Caco-2 (cell line): Measurements from ENCODE around the gene VWA2. TPM values are rescaled to one million over a fixed set of nuclear protein-coding genes. Genes with fewer than 3 reads are reported as not detected.

ENCODE experiments used
- BruUV-seq: library from RNA; stranded (reverse); fragments of 400-500 nt; replicated peaks from 2 replicates; lab custom pipeline; 2021; lab: Mats Ljungman, UMichigan
- CTCF ChIA-PET: fragments of 300-600 bp; sonication (Branson Sonifier 250); formaldehyde crosslinking; loops from one replicate; lab custom pipeline; 2022; ENCODE audit warnings: antibody characterized with exemption; lab: Charles Lee
- POLR2A ChIA-PET: fragments of 300-600 bp; sonication (Branson Sonifier 250); formaldehyde crosslinking; loops from one replicate; lab custom pipeline; 2022; ENCODE audit warnings: antibody characterized with exemption; lab: Charles Lee
- DNase-seq, 2 experiments: peaks; one replicate each; pipeline versions ENCODE4 v3.0.0 to v3.0.0-alpha.2; 2020 to 2022
- H3K27me3 ChIP-seq: replicated peaks from 2 replicates; pipeline ENCODE4 v1.6.0; 2011; ENCODE audit warnings: low read length; ENCODE audit not compliant: control insufficient read depth, insufficient read depth
- H3K36me3 ChIP-seq: 2 replicates; pipeline ENCODE4 v1.5.1; 2011; ENCODE audit warnings: low read length; ENCODE audit not compliant: control insufficient read depth, insufficient read depth
- H3K4me1 ChIP-seq: fragments of 250-450 bp; sonication (Bioruptor Pico); 2 replicates; pipeline ENCODE4 v1.5.1; 2020; ENCODE audit warnings: mild to moderate bottlenecking
- H3K4me3 ChIP-seq: 2 replicates; pipeline ENCODE4 v1.5.1; 2011; ENCODE audit warnings: low read depth, mild to moderate bottlenecking, control low read depth, low read length
- H3K9me3 ChIP-seq: fragments of 250-450 bp; sonication (Bioruptor Pico); 2 replicates; pipeline ENCODE4 v1.5.1; 2020; ENCODE audit warnings: mild to moderate bottlenecking, moderate library complexity
- H3K27ac Mint-ChIP-seq: one replicate; pipeline ENCODE4 v1.8.0; 2022; ENCODE audit warnings: mixed read lengths; ENCODE audit not compliant: unreplicated experiment
- H3K27me3 Mint-ChIP-seq: one replicate; pipeline ENCODE4 v1.8.0; 2022; ENCODE audit warnings: mixed read lengths; ENCODE audit not compliant: insufficient read depth, unreplicated experiment
- H3K36me3 Mint-ChIP-seq: one replicate; pipeline ENCODE4 v1.8.0; 2022; ENCODE audit warnings: mild to moderate bottlenecking, mixed read lengths; ENCODE audit not compliant: insufficient read depth, unreplicated experiment
- H3K4me1 Mint-ChIP-seq: one replicate; pipeline ENCODE4 v1.8.0; 2022; ENCODE audit warnings: low read depth, mixed read lengths; ENCODE audit not compliant: unreplicated experiment
- H3K4me3 Mint-ChIP-seq: one replicate; pipeline ENCODE4 v1.8.0; 2022; ENCODE audit warnings: mild to moderate bottlenecking, moderate library complexity, mixed read lengths; ENCODE audit not compliant: unreplicated experiment
- H3K9me3 Mint-ChIP-seq: one replicate; pipeline ENCODE4 v1.8.0; 2022; ENCODE audit warnings: mixed read lengths; ENCODE audit not compliant: unreplicated experiment
- intact Hi-C: fragments of 100-400 bp; cut with micrococcal nuclease; formaldehyde crosslinking; loops from one replicate; pipeline ENCODE4 v1.10.0; 2022; ENCODE audit not compliant: unreplicated experiment
- total RNA-seq: library from RNA; stranded (reverse); gene quantifications from 2 replicates; pipeline ENCODE4 v1.2.3, GENCODE V29; 2022
- TF ChIP-seq, protein P1 (sequence below), 2 experiments: fragments of 200-600 bp in 1 of 2; IDR thresholded peaks; 1 replicate in 1 of 2; 2 replicates in 1 of 2; pipeline versions ENCODE4 v1.5.1 to v1.8.0; 2011 to 2022; ENCODE audit warnings: antibody characterized with exemption in 1 of 2, control low read depth in 1 of 2, inconsistent platforms in 1 of 2, low read depth in 1 of 2, low read length in 1 of 2, mild to moderate bottlenecking in 1 of 2, moderate library complexity in 1 of 2; ENCODE audit not compliant: insufficient read depth in 1 of 2, severe bottlenecking in 1 of 2, unreplicated experiment in 1 of 2

VWA2 gene
- total RNA-seq, 1 experiment from 2014 or later: 1.2 TPM

DNA sequence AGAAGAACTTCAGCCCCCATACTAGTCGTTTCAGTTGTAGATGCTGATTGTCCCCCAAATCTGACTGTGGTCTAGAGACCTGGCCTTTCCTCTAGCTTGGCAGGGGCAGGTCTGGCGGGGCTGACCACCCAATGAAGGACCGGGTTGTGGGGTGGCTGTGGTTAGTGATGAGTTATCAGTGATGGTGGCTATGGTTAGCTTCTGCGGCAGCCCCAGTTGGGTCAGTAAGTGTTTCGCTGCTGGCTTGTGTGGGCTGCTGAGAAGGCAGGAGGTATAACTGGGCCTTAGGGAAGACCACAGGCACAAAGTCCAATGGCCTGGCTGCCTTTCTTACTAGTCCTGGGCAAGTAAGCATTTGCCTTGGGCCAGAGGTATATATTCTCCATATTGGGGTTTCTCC lies 21.3 kb downstream of the VWA2 start:
- H3K4me3 Mint-ChIP-seq: no peak overlapping the region
- no peak overlapping the region for H3K27ac Mint-ChIP-seq
- intact Hi-C loops: no loop called here
- H3K4me1 Mint-ChIP-seq: peaks cover 15% of the 10 kb centered on the region
- BruUV-seq: no TSS peak
- Histone ChIP-seq H3K27me3 (no peaks in the 10 kb centered on the region), H3K4me1 (peaks cover 4% of the 10 kb centered on the region; the same call in 1 of the 2 replicates), H3K4me3 (no peak overlapping the region), H3K36me3 (no peaks in the 10 kb centered on the region), H3K9me3 (no peaks in the 10 kb centered on the region)
- POLR2A ChIA-PET: no interaction called here
- no peak for DNase-seq
- no peaks in the 10 kb centered on the region for H3K9me3 Mint-ChIP-seq
- TF ChIP-seq, protein P1, sequence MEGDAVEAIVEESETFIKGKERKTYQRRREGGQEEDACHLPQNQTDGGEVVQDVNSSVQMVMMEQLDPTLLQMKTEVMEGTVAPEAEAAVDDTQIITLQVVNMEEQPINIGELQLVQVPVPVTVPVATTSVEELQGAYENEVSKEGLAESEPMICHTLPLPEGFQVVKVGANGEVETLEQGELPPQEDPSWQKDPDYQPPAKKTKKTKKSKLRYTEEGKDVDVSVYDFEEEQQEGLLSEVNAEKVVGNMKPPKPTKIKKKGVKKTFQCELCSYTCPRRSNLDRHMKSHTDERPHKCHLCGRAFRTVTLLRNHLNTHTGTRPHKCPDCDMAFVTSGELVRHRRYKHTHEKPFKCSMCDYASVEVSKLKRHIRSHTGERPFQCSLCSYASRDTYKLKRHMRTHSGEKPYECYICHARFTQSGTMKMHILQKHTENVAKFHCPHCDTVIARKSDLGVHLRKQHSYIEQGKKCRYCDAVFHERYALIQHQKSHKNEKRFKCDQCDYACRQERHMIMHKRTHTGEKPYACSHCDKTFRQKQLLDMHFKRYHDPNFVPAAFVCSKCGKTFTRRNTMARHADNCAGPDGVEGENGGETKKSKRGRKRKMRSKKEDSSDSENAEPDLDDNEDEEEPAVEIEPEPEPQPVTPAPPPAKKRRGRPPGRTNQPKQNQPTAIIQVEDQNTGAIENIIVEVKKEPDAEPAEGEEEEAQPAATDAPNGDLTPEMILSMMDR (IDR thresholded peaks at IDR 0.05; ENCODE audit: insufficient read depth in 1 of 2, low read depth in 1 of 2, low read length in 1 of 2, severe bottlenecking in 1 of 2, unreplicated experiment in 1 of 2): no peak
- CTCF ChIA-PET: no interaction called here
- no peaks in the 10 kb centered on the region for H3K27me3 Mint-ChIP-seq
- H3K36me3 Mint-ChIP-seq: no peaks in the 10 kb centered on the region

DNA sequence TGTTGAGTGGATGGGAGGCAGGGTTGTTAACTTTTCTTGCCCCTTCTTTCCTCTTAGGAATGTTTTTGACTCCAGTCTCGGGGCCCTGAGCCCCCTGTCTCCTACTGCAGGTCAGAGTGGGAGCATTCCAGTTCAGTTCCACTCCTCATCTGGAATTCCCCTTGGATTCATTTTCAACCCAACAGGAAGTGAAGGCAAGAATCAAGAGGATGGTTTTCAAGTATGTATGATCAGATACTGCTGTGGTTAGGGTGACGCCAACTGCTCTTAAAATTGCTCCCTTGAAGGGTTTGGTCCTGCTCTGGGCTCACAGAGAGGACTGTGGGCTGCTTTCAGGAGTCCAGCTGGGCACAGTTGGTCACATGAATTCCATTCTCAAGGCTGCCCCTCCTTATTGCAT lies 22.0 kb downstream of the VWA2 start:
- Mint-ChIP-seq H3K36me3 (no peaks in the 10 kb centered on the region), H3K4me1 (peaks cover 15% of the 10 kb centered on the region), H3K4me3 (no peak overlapping the region), H3K27me3 (no peaks in the 10 kb centered on the region), H3K9me3 (no peaks in the 10 kb centered on the region), H3K27ac (no peak overlapping the region)
- Histone ChIP-seq H3K36me3 (no peaks in the 10 kb centered on the region), H3K9me3 (no peaks in the 10 kb centered on the region), H3K4me3 (no peak overlapping the region), H3K4me1 (peaks cover 4% of the 10 kb centered on the region; the same call in 1 of the 2 replicates), H3K27me3 (no peaks in the 10 kb centered on the region)
- BruUV-seq: no TSS peak
- DNase-seq: no peak
- TF ChIP-seq, protein P1 (IDR thresholded peaks at IDR 0.05; ENCODE audit: insufficient read depth in 1 of 2, low read depth in 1 of 2, low read length in 1 of 2, severe bottlenecking in 1 of 2, unreplicated experiment in 1 of 2): no peak
- ChIA-PET CTCF (no interaction called here), POLR2A (no interaction called here)
- intact Hi-C loops: no loop called here

DNA sequence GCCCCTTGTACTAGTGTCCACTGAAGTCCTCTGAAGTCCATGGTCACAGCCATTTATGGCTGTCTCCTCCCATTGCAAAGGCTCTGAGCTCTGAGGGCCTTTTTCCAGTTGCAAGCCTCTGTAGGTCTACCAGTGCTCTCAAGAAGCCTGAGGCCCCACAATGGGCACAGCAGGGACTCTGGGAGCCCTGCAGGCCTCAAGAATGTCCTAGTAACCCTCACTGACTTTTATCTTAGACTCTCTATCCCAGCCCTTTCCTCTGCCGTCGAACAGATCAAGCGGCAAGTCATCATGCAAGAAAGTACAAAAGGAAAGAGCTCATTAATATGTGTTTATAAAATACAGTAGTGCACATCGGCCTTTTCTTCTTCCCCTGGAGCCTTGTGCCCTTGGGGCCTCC lies 23.4 kb downstream of the VWA2 start:
- Mint-ChIP-seq H3K27me3 (no peaks in the 10 kb centered on the region), H3K9me3 (no peaks in the 10 kb centered on the region), H3K4me3 (no peak overlapping the region), H3K27ac (no peak overlapping the region), H3K4me1 (peaks cover 14% of the 10 kb centered on the region), H3K36me3 (no peaks in the 10 kb centered on the region)
- Histone ChIP-seq H3K4me3 (no peak overlapping the region), H3K36me3 (no peaks in the 10 kb centered on the region), H3K9me3 (no peaks in the 10 kb centered on the region), H3K27me3 (no peaks in the 10 kb centered on the region), H3K4me1 (peaks cover 4% of the 10 kb centered on the region; the same call in 1 of the 2 replicates)
- CTCF ChIA-PET: no interaction called here
- POLR2A ChIA-PET: no interaction called here
- TF ChIP-seq, protein P1 (IDR thresholded peaks at IDR 0.05; ENCODE audit: insufficient read depth in 1 of 2, low read depth in 1 of 2, low read length in 1 of 2, severe bottlenecking in 1 of 2, unreplicated experiment in 1 of 2): no peak
- intact Hi-C loops: no loop called here
- BruUV-seq: no TSS peak
- DNase-seq: no peak
